Measurements from ENCODE around the gene CCNL1. TPM values are rescaled to one million over a fixed set of nuclear protein-coding genes. Genes with fewer than 3 reads are reported as not detected.

CCNL1 gene
- total RNA-seq, 1 donor = 194 TPM

DNA sequence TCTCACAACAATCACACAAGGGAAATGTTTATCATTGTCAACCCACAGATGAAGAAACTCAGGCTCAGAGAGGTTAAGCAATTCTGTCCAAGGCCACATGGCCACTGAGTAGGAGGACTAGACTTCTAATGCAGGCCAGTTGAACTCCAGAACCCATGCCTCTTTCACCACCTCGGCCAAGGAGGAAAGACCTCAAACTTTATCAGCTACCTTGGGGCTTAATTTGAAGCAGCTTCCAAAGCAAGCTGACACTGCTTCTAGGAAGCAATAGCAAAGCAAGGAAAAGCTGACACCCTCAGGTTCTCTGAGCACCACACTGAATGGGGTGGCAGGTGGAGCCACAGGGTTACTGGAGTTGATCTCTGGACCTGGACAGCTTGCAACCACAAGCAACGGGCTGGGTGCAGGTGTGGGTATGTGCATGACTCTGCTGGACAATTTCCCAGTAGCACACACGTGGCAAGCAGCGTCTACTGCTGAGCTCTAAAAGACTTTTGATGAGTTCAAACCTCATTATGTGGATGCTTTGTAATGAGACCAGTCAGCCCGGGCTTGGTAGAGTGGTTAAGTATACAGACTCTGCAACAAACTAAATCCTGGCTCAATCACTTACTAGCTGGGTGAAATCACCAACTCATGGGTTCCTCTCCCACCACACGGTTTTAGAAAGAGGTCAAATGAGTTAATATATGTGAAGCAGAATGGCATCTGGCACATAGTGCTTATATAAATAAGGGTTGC is 23.1 kb downstream of the CCNL1 start:
- no peaks in the 10 kb centered on the region for H3K79me2 ChIP-seq (ENCODE audit: insufficient read depth, low read length)
- TF ChIP-seq CTCF (IDR thresholded peaks at IDR 0.05; ENCODE audit: extremely low read depth, low read depth, low read length) = no peak
- DNase-seq (ENCODE audit: insufficient read length, low spot score, missing footprints) = no peak
- H2AFZ ChIP-seq (ENCODE audit: low read length) = no peak overlapping the region
- H3K4me1 ChIP-seq (ENCODE audit: insufficient read depth, low read length) = peaks cover 53% of the 10 kb centered on the region
- no peaks in the 10 kb centered on the region for H3K9me3 ChIP-seq (ENCODE audit: low read depth, low read length)
- H3K4me2 ChIP-seq (ENCODE audit: insufficient read depth, low read length) = no peak overlapping the region
- H3K4me3 ChIP-seq (ENCODE audit: insufficient read depth, low read length) = no peak overlapping the region
- H3K27me3 ChIP-seq (ENCODE audit: insufficient read depth, low read length) = no peaks in the 10 kb centered on the region
- H3K36me3 ChIP-seq (ENCODE audit: insufficient read depth, low read length) = no peaks in the 10 kb centered on the region
- no peaks in the 10 kb centered on the region for H4K20me1 ChIP-seq (ENCODE audit: insufficient read depth, low read length)
- H3K27ac ChIP-seq (ENCODE audit: low read depth, low read length) = peak overlapping the region; percentile 62

GRCh38 chr3:157135671-157136396 is 24.1 kb downstream of the CCNL1 start:
- H3K4me2 ChIP-seq (ENCODE audit: insufficient read depth, low read length) = peak overlapping the region; percentile 5
- peak overlapping the region; percentile 62 for H3K27ac ChIP-seq (ENCODE audit: low read depth, low read length)
- no peaks in the 10 kb centered on the region for H3K79me2 ChIP-seq (ENCODE audit: insufficient read depth, low read length)
- H3K4me1 ChIP-seq (ENCODE audit: insufficient read depth, low read length) = peaks cover 63% of the 10 kb centered on the region
- no peak overlapping the region for H2AFZ ChIP-seq (ENCODE audit: low read length)
- H3K9me3 ChIP-seq (ENCODE audit: low read depth, low read length) = no peaks in the 10 kb centered on the region
- no peaks in the 10 kb centered on the region for H3K36me3 ChIP-seq (ENCODE audit: insufficient read depth, low read length)
- no peak overlapping the region for H3K4me3 ChIP-seq (ENCODE audit: insufficient read depth, low read length)
- no peaks in the 10 kb centered on the region for H4K20me1 ChIP-seq (ENCODE audit: insufficient read depth, low read length)
- no peaks in the 10 kb centered on the region for H3K27me3 ChIP-seq (ENCODE audit: insufficient read depth, low read length)
- TF ChIP-seq CTCF (IDR thresholded peaks at IDR 0.05; ENCODE audit: extremely low read depth, low read depth, low read length) = peak; percentile 73
- DNase-seq (ENCODE audit: insufficient read length, low spot score, missing footprints) = no peak

DNA sequence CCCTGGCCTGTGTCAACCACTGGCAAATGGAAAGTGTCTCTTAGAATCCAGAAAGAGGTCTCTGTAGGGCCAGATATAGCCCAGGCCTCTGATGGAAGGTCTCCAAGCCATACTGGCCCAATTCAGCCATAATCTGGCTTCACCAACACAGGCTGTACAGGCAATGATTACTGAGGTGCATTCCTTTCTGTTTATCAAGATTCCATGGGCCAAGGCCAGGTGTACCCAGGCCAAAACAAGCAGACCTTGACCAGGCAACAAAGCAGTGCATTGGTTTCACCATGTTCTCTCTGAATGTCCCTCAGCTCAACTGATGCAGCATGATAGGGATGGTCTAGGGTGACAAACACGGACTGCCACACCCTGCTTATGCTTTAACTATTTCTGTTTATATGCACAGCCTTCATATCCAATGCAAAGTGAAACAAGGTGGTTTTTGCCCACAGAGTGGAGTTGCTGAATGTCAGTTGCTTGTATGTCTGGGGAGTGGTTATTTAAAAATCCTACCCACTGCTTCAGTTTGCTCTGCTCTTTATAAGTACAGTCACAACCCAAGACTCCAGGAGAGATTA is 25.2 kb downstream of the CCNL1 start:
- H3K27me3 ChIP-seq (ENCODE audit: insufficient read depth, low read length) = no peaks in the 10 kb centered on the region
- H3K27ac ChIP-seq (ENCODE audit: low read depth, low read length) = peak overlapping the region; percentile 62
- peak; percentile 53 for DNase-seq (ENCODE audit: insufficient read length, low spot score, missing footprints)
- H3K79me2 ChIP-seq (ENCODE audit: insufficient read depth, low read length) = no peaks in the 10 kb centered on the region
- no peak overlapping the region for H3K4me3 ChIP-seq (ENCODE audit: insufficient read depth, low read length)
- H4K20me1 ChIP-seq (ENCODE audit: insufficient read depth, low read length) = no peaks in the 10 kb centered on the region
- H2AFZ ChIP-seq (ENCODE audit: low read length) = no peak overlapping the region
- H3K36me3 ChIP-seq (ENCODE audit: insufficient read depth, low read length) = no peaks in the 10 kb centered on the region
- peak overlapping the region; percentile 19 for H3K4me2 ChIP-seq (ENCODE audit: insufficient read depth, low read length)
- no peak for TF ChIP-seq CTCF (IDR thresholded peaks at IDR 0.05; ENCODE audit: extremely low read depth, low read depth, low read length)
- H3K4me1 ChIP-seq (ENCODE audit: insufficient read depth, low read length) = peaks cover 71% of the 10 kb centered on the region
- H3K9me3 ChIP-seq (ENCODE audit: low read depth, low read length) = no peaks in the 10 kb centered on the region
